Panc1 (cell line): ENCODE measurements around the gene FCN1.

ENCODE experiments used
- POLR2AphosphoS5 ChIP-seq: IDR thresholded peaks from 2 replicates; pipeline ENCODE4 v1.6.1; 2012; ENCODE audit warnings: mild to moderate bottlenecking, low read depth, low read length, moderate library complexity
- SIN3A ChIP-seq: IDR thresholded peaks from 2 replicates; pipeline ENCODE4 v1.6.1; 2012; ENCODE audit warnings: low read depth, mild to moderate bottlenecking, low read length, moderate library complexity, borderline replicate concordance; ENCODE audit not compliant: insufficient read depth
- TF ChIP-seq, protein P1 (sequence below): fragments of 450-650 bp; IDR thresholded peaks from 2 replicates; pipeline ENCODE4 v1.5.1; 2017; ENCODE audit warnings: mild to moderate bottlenecking

DNA sequence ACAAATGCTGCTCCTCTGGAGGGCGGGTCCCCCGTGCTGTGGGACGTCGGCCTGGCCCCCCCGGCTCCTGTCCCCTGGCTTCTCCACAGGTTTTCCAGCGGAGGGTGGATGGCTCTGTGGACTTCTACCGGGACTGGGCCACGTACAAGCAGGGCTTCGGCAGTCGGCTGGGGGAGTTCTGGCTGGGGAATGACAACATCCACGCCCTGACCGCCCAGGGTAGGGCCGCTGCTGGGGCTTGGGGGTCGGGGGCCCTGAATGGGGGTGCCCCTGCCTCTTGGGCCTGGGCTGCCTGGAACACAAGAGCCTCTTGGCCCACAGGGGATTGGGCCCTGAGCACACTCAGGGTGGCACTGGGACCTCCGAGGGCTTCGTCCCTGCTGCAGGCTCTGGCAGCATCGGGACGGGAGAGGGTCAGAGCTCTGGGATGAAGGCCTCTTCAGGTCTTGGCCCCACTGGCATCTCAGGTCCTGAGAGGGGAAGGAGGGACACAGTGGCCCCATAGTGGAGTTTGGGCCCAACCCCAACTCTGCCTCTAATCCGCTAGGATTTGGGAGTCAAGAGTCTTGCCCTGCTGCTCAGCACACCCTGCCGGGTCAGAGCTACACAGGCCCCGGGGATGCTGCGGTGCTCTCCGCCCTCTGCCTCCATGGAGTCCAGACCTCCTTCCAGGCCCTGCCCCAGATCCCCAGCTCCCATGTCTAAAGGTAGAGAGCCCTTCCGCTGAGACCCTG lies 31.9 kb downstream of the FCN1 start:
- no peak for TF ChIP-seq SIN3A
- no peak for TF ChIP-seq POLR2AphosphoS5
- TF ChIP-seq, protein P1, sequence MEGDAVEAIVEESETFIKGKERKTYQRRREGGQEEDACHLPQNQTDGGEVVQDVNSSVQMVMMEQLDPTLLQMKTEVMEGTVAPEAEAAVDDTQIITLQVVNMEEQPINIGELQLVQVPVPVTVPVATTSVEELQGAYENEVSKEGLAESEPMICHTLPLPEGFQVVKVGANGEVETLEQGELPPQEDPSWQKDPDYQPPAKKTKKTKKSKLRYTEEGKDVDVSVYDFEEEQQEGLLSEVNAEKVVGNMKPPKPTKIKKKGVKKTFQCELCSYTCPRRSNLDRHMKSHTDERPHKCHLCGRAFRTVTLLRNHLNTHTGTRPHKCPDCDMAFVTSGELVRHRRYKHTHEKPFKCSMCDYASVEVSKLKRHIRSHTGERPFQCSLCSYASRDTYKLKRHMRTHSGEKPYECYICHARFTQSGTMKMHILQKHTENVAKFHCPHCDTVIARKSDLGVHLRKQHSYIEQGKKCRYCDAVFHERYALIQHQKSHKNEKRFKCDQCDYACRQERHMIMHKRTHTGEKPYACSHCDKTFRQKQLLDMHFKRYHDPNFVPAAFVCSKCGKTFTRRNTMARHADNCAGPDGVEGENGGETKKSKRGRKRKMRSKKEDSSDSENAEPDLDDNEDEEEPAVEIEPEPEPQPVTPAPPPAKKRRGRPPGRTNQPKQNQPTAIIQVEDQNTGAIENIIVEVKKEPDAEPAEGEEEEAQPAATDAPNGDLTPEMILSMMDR: no peak
